ENCODE data around the gene SLC41A1.

DNA sequence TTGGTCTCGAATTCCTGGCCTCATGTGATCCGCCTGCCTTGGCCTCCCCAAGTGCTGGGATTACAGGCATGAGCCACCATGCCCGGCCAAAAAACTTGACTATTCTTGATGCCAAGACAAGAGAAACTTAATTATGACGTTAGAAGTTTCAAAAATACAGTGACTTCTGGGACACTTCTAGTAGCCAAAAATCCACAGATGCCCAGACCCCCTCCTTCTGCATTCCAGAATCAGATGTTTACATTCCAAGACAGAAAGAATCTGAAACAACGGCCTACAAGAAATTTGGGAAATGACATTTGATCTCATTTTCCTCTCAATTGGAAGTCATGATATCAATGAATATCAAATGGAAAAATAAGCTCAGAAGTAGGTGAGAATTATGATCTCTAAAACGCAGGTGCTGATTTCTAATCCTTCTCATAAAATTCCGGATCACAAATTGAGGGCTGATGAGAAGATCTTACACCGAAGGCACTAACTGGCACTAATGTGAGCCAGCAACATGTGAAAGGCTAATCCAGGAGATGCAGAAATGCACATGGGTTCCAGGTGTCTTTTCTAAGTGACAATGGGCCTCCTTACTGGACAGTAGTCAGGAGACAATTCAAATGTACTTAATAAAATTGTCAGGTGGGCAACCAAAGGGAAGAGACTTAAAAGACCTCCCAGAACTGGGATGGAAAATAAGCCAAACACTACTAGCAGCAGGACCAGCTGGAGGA lies 43.2 kb downstream of the SLC41A1 start:
- TF ChIP-seq POLR2A (IDR thresholded peaks at IDR 0.05; ENCODE audit: low read length) (no peak), GATA1 (IDR thresholded peaks at IDR 0.05; ENCODE audit: low read depth, low read length) (no peak)
